Hepatic stellate cell (primary cell): ENCODE measurements around the gene SP6.
A peak's percentile ranks its signal among the peaks of the same experiment; 100 is the strongest.

Experiments
- DNase-seq: peaks from one replicate; pipeline ENCODE4 v3.0.0; 2011; ENCODE audit warnings: low spot score

SP6 gene

GRCh38 chr17:47850692-47851573 lies at the start of gene SP6:
SP6 (minus strand) TSS chr17:47851163; CDS start chr17:47848429, 2,734 bp downstream.
- no peak for DNase-seq

DNA sequence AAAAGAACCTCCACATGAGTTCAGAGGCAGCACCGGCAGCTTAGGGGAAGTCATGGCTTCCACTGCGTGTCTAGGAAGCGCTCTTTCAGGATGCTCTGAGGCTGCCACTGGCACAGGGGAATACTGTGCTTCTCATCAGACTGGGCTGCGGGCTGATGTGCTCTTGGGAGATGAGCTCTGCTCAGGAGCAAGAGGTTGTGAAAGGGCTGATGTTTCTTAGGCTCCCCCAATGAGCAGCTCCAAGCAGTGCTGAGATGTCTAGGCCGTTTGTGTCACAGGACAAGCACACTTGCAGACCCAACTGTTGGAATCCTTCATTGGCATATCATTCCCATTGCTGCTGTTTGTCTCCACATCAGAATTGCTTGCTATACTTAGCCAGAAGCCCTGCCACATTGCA lies 48.7 kb upstream of the SP6 start:
- DNase-seq: no peak

DNA sequence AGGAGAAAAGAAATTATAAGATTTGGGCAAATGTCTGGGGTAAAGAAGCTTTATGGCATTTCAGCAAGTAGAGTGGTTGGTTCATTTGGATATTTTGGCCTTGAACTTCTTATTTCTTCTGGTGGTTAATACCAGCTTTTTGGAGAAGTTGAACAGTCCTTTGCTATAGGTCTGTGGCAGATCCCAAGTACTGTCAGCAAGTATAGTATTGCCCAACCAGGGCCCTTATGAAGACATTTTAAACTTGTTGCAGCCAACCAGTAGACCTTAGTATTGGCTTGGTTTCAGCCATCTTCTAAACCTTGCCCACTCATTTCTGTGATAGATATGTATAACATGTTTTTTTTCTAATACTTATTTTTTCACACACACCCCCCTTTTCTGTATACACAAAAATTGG lies 47.3 kb upstream of the SP6 start:
- DNase-seq: no peak

DNA sequence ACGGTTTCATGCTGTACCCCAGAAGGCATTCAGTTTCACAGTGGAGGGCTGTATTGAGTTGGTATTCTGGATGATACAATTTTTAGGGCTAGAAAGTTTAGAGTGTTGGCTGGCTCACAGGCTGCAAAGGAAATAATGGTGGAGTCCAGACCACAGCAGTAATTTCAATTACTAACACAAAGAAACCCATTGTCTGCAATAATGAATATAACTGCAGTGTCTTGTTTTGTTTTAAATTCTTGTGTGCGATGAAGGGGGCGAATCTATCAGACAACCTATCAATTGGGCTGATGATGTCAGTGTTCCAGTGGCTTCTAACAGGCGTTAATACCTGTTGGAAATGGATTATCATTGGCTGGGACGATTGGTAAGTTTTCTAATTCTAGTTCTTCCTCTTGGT lies 46.6 kb upstream of the SP6 start:
- DNase-seq: no peak

GRCh38 chr17:47896672-47897490 lies 45.9 kb upstream of the SP6 start:
- DNase-seq: no peak

GRCh38 chr17:47895856-47896671 lies 45.1 kb upstream of the SP6 start, which contains the start of gene SP2:
SP2 (plus strand) TSS chr17:47896236; CDS start chr17:47896287, 51 bp downstream.
- DNase-seq: peak; percentile 100

- no peak for DNase-seq
Observed at GRCh38 chr17:47895347-47895855, 44.4 kb upstream of the SP6 start.

GRCh38 chr17:47894498-47895346 lies 43.8 kb upstream of the SP6 start:
- DNase-seq: no peak

DNA sequence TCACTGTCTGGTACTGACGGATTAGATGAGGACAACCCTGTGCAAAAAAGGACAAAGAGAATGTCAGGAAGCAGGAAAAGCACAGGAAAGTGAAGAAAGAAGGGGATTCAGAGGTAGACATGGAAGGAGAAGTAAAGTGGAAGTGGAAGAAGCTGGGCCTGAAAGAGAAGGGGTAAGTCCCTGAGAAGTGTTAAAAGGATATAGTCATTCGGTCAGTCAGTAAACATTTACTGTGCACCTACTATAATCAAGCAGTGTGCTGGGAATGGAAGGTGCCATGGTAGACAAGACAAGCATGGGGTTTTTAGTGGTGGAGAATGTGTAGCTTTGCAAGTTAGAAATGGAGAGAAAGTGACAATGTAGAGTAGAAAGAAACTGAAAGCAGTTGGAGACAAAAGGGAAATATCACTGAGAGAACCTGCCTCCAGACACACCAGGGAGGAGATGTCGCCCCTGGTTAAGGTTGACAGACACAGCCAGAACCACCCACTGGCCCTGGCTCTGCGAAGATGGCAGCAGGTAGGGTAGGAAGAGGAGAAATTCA lies 40.7 kb upstream of the SP6 start:
- DNase-seq: no peak

- peak; percentile 75 for DNase-seq
Observed at GRCh38 chr17:47889734-47890529, 39.0 kb upstream of the SP6 start.

GRCh38 chr17:47888293-47888692 lies 37.3 kb upstream of the SP6 start:
- DNase-seq: no peak

DNA sequence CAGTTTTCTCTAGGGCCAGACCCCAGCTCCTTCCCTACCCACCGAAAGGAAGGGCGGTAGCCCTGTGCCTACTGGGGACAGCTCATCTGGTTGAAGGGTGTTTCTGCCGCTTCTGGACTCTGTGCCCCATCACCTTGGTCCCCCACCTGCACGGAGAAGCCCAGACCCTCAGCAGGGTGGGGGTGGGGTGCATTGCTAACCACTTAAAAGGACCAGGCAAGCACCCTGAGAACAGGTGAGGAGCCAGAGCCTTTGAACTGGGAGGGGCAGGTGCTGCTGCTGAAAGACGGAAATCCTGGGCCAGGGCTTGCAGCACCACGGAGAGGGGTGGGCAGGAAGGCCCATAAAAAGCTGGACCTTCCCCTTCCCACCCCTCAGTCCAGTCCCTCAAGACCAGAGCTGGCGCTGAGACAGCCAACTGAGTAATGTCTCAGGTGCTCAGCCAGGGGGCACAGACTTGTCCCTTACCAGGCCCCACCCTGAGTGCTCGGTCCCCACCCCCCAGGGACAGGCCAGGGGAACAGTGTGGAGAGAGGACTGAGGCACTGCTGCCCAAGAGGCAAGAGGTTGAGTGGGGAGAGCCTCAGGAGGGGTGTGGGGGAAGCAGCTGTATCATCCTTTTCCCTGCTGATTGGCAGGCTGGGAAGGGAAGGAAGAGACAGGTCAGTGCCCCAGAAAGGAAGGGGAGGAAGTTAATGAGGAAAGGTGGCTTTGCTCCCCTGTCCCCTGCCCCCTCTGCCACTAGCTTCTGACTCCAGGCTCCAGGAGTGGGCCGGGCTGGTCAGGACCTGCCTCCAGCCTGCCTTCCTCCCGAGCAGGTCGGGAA lies 34.2 kb upstream of the SP6 start:
- DNase-seq: no peak

GRCh38 chr17:47884427-47884740 lies 33.4 kb upstream of the SP6 start:
- DNase-seq: no peak

GRCh38 chr17:47883589-47884426 lies 32.8 kb upstream of the SP6 start:
- DNase-seq: no peak

GRCh38 chr17:47882695-47883588 lies 32.0 kb upstream of the SP6 start:
- no peak for DNase-seq

GRCh38 chr17:47882247-47882646 lies 31.3 kb upstream of the SP6 start:
- peak; percentile 44 for DNase-seq
